Esophagus squamous epithelium (tissue), 4 donors: ENCODE results near the gene KLHL28.

Experiments used
- POLR2A ChIP-seq, 4 donors: fragments of 450-650 bp; IDR thresholded peaks; one replicate each; pipeline ENCODE4 v1.6.1; 2017; ENCODE audit warnings: antibody characterized with exemption in 4 of 4, mild to moderate bottlenecking in 4 of 4, moderate library complexity in 3 of 4
- TF ChIP-seq, protein P1 (sequence below), 6 experiments: fragments of 450-650 bp in 4 of 6; fragments of 200-600 bp in 2 of 6; sonication (generic) in 2 of 6; IDR thresholded peaks; one replicate each; pipeline ENCODE4 v1.5.1; 2016 to 2019; ENCODE audit warnings: antibody characterized with exemption in 6 of 6, mild to moderate bottlenecking in 4 of 6, moderate library complexity in 4 of 6

DNA sequence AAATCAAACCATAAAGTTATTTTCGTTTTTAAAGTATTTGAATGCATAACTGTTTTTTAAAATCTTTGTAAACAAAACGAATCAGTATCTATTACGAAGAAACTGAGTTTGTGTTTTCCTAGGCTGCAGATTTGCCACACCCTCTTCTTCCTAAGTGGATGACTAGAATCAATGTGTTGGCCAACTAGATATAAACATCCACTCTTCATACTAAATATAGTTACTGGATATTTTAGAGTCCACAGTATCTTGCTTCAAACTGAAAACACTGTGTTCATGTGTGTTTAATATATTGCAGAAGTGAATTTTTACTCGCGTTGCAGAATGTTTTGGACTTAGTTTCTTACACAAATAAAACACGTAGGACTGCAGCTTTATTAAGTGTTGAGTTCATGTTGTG is 63.2 kb downstream of the KLHL28 start:
- TF ChIP-seq, protein P1, sequence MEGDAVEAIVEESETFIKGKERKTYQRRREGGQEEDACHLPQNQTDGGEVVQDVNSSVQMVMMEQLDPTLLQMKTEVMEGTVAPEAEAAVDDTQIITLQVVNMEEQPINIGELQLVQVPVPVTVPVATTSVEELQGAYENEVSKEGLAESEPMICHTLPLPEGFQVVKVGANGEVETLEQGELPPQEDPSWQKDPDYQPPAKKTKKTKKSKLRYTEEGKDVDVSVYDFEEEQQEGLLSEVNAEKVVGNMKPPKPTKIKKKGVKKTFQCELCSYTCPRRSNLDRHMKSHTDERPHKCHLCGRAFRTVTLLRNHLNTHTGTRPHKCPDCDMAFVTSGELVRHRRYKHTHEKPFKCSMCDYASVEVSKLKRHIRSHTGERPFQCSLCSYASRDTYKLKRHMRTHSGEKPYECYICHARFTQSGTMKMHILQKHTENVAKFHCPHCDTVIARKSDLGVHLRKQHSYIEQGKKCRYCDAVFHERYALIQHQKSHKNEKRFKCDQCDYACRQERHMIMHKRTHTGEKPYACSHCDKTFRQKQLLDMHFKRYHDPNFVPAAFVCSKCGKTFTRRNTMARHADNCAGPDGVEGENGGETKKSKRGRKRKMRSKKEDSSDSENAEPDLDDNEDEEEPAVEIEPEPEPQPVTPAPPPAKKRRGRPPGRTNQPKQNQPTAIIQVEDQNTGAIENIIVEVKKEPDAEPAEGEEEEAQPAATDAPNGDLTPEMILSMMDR (IDR thresholded peaks at IDR 0.05), result no peak
- no peak for TF ChIP-seq POLR2A (IDR thresholded peaks at IDR 0.05)
